SW480 (cell line): Measurements from ENCODE around the gene TMEM94.
"Not testable (repeated sequence)": the region's sequence is repeated elsewhere in the genome, so short reads cannot be mapped to it uniquely, and the experiment has no call there.

Source experiments
- DNase-seq: peaks from one replicate; pipeline ENCODE4 v3.0.0-alpha.2; 2016; ENCODE audit warnings: low spot score

The TMEM94 gene

DNA sequence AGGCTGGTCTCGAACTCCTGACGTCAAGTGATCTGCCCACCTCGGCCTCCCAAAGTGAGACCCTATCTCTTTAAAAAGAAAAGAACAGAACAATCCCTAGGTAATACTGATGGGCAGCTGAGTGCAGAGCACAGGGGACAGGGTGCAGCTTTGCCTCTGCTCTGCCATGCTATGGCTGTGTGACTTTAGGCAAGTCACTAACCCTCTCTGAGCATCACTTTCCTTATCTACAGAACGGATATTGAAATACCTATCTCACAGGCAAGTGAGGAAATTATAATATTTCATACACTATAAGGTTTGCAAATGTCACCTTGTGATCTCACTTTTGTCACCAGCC is 54.8 kb downstream of the TMEM94 start:
- no peak for DNase-seq

DNA sequence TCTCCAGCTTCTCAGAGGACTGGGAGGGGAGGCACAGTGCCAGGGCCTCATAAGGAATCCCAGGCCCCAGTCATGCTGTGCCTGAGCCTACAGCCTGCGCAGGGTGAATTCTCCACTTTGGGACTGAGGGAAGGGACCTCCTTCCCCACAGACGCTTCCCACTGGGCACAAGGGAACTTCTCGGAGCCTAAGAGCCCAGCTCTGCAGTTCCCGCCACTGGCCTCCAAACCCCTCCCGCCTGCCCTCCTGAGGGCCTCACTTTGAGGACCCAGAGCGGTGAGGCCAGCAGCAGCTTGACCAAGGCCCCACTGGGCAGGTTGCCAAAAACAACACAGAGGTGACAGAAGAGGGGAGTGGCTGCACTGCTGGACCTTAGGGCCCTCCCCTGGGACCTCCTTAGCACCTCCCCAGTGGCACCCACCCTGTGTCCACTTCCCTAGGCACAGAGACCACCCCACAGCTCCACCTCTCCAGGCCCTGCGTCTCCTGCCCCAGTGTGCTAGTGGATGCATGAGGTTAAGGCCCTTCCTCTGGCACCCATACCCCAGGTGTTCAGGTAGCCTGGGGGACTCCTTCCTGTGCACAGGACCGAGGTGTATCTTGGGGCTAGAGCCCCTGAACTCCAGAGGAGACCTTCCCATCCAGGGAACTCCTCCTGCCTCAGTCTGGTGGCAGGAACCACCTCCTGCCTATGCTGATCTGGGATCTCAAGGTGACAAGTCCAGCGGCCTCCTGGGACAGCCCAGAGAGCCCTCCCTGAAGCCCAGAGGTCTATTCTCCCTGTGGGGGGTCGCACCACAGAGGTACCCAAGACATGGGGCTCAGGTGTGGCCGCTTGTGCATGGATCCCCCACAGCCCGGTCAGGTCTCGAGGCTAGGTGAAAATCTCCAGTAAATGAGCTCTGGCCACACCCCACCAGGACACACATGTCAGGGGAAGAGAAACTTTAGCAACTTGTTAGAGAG is 55.5 kb downstream of the TMEM94 start:
- DNase-seq, result no peak

DNA sequence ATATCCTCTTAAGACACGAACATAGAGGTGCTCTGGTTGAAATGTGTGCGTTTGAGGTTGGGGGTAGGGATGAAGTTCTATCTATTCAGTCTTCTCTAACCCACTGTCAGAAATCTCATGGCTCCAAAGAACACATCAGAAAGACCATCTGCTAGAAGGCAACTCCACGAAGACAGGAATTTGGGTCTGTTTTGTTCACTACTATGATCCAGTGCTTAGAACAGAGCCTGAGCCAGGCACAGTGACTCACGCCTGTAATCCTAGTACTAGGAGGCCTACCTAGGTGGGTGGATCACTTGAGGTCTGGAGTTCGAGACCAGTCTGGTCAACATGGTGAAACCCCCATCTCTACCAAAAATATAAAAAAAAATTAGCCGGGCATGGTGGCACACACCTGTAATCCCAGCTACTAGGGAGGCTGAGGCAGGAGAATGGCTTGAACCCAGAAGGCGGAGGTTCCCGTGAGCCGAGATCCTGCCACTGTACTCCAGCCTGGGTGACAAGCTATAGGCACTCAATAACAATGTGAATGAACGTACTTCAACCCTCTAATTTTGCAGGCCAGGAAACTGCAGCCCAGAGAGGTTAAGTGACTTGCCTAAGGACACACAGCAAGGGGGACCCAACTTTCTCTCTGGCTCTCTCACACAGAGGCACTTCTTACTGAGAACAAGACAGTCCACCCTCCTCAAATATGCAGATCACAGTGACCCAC is 56.6 kb downstream of the TMEM94 start:
- no peak for DNase-seq

DNA sequence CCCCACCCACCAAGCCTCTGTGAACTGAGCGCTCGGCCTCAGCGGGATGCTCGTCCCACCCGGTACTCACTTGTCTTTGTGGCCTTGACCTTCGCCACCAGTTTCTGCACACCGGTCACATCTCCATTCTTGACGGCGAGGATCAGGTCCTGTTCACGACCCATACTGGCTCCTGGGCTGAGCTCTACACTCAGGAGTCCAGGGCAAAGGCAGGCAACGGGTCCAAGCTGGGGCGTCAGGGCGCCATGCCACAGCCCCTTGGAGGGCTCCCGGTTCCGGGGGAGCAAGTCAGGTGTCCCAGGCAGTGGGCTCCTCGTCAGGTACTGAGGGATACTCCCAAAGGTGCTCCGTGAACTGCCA is 57.2 kb downstream of the TMEM94 start:
- DNase-seq, result no peak

DNA sequence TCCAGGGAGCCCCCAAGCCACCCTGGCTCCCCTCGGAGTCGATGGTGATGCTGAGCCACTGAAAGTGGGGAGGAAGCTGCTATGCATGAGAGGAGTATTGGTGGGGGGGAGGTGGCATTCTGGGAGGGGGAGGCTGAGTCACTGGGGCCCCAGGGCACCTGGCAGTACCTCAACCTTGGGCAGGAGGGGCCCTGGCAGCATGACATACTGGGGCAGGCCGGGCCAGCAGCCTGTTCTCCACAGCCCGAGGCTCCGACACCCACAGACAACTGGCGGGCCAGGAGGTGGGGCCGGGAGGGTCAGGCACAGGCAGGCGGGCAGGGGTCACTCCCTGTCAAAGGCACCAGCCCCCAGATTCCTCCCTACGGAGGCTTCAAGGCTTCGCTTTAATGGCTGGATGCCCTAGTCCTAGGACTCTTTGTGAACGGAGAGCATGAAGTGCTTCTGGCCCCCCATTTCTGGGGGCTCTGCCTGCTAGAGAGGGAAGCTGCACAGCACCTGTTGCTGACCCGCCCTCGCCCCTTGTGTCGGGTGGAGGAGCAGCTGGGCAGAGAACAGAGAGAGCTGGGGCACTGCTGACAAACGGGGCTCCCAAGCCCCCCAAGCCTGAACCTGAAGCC is 58.0 kb downstream of the TMEM94 start:
- peak; percentile 18 for DNase-seq

DNA sequence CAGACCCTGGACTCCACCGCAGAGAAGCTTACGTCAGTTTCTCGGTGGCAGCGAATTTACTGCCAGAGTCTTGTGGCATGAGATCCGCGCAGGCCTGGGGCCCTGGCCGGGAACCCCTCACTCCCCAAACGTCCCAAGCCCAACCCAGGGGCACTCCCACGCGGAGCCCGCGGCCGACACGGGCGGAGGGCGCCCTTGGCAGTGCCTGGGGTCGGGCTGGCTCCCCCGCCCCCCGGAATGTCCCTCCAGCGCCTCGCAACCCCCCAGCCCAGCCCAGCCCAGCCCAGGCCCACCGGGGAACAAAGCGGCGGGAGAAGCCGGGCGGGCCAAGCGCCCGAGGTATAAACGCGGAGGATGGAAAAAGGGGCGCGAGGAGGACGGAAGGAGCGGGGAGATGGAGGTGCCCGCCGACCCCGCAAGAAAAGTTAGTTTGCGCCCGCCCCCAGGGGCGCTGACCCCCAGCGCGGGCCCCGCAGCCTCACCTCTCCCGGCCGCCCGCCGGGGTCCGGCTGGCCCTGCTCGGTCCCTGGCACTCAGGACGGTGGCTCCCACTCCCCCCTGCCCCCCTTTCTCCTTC is 58.6 kb downstream of the TMEM94 start:
- no peak for DNase-seq

DNA sequence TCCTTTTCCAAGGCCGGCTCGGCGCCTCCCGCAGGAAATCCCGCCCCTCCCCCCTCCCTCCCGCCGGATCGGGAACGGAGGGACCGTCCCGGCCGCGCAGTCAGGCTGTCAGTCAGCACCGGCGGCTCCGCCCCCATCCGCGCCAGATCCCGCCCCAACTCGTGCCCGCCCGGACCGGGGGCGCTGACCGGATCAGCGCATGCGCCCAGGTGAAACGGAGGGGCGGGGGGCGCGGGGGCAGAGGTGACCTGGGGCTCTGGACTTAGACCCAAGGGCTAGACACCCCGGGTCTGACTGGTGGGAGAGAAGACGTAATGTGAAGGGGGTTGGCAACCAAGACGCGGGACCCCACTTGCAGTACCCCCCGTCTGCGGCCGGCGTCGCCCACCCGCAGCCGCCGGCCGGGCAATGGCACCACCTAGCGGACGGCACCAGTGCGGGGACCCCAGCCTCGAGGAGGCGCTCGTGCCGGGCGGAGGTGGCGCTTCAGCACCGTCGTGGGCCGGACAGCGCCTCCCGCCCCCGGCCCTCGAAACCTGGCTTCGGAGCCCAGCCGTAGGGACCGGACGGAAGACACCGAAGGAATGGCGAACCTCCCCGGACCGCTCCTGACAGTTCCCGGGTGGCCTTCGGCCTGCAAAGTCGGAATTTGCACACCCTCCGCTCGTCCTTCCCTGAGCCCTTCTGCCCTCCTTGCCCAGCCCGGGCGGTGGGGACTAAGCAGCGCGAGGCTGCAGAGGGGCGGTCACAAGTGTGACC is 59.2 kb downstream of the TMEM94 start, which contains the start of gene CASKIN2:
Gene CASKIN2, minus strand, starts transcription at position 42 of the 759 bp plus-strand sequence. CDS start 1,733 bp downstream, outside the sequence.
- peak; percentile 87 for DNase-seq

DNA sequence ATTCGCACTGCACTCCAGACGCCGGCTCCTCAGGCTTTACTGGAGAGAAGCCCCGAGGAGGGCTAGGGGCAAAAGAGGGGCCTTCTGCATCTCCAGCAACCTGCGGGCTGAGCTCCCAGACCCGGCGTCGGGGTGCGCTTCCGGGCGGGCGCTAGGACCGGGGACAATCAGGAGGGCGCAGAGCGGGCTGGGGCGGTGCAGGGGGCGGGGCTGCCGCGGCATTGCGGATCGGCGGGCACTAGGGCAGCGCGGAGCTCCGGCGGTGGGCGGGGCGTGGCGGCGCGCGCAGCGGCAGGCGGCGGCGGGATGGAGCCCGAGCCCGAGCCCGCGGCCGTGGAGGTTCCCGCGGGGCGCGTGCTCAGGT is 59.8 kb downstream of the TMEM94 start, which contains the start of gene TSEN54:
Gene TSEN54, plus strand, starts transcription at position 274 of the 364 bp plus-strand sequence. Its CDS starts 33 bp downstream, at position 307.
- peak; percentile 88 for DNase-seq

DNA sequence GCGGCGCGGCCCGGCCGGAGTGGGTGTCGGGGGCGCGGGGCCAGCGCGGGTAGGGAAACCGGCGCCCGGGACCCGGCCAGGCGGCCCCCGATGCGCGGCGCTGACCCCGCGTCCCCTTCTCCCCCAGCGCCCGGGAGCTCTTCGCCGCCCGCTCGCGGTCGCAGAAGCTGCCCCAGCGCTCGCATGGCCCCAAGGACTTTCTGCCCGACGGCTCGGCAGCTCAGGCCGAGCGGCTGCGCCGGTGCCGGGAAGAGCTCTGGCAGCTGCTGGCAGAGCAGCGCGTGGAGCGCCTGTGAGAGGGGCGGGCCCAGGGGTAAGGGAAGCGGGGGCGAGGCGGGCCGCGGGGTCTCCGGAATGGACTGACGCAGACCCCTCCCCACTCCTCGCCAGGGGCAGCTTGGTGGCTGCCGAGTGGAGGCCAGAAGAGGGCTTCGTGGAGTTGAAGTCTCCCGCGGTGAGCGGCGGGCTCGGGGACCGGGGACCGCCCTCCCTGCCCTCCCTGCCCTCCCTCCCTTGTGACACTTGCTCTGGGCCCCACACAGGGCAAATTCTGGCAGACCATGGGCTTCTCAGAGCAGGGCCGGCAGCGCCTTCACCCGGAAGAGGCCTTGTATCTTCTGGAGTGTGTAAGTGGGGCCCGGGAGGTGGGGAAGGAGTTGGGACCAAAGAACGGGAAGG is 60.3 kb downstream of the TMEM94 start:
- DNase-seq, result peak; percentile 41

DNA sequence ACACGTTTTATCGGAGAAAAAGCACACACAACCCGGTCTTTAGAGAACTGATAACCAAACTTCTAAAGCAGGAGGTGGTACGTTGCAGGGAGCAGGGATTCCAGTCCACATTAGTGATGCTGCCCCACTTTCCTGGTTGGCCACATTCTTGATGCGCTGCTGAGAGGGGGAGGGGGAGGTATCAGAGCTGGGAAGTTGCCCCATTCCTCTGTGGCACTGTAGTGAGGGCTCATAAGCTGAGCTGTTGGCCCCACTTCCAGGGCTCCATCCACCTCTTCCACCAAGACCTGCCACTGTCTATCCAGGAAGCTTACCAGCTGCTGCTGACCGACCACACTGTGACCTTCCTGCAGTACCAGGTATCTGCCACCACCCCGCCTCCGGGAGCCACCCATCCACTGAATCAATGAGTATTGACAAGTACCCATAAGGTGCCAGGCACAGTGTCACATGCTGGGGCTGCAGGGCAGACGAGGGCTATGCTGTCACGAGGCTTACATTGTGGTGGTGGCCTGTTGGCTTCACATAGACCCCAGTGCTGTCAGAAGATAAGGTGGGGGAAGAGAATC is 60.9 kb downstream of the TMEM94 start:
- DNase-seq, result peak; percentile 44

DNA sequence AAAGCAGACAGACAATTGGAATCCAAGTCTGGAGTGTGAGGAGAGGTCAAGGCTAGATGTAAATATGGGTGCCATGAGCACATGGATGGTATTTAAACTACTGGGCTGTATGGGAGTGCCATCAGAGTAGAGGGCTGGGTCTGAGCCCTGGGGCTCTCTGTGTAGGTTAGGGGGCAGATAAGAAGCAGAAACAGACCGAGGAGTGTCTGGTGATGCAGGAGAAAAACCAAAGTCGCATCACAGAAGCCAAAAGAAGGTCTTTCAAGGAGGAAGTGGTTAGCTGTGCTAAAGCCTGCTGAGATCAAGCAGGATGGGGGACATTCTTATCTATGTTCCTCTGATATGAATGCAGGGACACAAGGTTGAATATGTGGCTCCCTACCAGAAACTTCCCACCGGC is 61.8 kb downstream of the TMEM94 start:
- DNase-seq, result no peak

DNA sequence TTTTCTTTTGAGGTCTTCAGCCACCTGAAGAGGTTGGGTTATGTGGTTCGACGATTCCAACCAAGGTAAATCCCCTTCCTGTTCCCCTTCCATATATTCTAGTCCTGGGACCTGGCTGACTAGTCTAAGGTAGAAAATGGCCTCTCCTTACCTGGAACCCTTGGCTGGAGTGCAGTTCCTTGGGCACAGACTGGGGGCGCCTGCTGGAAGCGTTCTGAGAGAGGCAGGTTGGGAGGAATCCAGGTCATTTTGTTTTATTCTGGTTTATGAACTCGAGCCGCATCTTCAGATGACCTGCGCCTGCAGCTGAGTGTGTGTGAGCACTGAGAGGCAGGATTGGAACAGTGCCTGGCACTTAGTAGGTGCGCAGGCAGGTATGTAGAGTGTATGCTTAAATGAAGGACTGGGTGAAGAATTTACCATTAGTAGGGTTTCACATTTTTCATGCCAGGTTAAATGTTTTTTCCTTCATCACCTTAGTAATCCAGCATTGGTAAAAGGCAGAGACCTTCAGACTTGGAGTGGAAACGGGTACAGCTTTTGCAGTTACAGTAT is 62.6 kb downstream of the TMEM94 start:
- DNase-seq, result no peak

DNA sequence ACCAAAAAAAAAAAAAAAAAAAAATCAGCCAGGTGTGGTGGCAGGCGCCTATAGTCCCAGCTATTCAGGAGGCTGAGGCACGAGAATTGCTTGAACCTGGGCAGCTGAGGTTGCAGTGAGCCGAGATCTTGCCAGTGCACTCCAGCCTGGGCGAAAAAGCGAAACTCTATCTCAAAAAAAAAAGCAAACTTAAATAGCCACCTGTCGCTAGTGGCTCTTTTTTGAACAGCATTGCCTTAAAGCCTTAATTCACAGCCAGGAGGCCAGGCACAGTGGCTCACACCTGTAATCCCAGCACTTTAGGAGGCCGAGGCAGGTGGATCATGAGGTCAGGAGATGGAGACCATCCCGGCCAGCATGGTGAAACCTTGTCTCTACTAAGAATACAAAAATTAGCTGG is 64.0 kb downstream of the TMEM94 start:
- DNase-seq, result not testable (repeated sequence)

DNA sequence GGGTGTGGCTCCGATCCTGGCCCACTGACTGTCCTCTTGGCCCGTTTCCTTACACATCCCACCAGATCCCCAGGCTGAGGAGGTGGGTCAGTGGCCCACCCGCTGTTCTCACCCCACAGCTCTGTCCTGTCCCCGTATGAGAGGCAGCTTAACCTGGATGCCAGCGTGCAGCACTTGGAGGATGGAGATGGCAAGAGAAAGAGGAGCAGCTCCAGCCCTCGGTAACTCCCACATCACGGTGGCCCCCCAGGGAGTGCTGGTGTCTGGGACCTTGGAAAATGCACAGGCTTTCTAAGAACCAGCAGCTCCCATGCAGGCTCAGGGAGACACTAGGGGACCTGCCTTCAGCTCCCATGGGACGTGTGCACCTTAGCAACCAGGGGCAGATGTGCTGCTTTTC is 64.9 kb downstream of the TMEM94 start:
- DNase-seq, result no peak

DNA sequence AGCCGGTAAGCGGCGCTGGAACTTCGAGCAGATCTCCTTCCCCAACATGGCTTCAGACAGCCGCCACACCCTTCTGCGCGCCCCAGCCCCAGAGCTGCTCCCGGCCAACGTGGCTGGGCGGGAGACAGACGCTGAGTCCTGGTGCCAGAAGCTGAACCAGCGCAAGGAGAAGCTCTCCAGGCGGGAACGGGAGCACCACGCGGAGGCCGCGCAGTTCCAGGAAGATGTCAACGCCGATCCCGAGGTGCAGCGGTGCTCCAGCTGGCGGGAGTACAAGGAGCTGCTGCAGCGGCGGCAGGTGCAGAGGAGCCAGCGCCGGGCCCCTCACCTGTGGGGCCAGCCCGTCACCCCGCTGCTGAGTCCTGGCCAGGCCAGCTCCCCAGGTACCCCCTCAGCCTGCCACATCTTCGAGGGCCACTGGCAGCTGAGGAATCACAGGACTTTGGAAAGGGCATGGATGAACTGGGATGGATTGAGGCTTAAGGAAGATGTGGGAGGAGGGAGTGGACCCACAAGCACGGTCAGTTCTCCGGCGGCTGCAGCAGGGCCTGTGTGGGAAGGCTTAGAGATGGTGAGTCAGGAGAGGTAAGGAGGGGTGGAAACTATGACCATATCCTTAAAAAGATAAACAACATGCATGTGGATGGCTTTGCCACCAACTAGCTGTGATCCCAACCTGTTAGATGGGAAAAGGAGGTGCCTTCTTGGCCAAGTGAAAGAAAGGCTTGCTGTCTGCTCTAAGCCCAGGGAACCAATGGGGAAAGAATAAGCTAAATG is 65.7 kb downstream of the TMEM94 start:
- DNase-seq, result no peak

DNA sequence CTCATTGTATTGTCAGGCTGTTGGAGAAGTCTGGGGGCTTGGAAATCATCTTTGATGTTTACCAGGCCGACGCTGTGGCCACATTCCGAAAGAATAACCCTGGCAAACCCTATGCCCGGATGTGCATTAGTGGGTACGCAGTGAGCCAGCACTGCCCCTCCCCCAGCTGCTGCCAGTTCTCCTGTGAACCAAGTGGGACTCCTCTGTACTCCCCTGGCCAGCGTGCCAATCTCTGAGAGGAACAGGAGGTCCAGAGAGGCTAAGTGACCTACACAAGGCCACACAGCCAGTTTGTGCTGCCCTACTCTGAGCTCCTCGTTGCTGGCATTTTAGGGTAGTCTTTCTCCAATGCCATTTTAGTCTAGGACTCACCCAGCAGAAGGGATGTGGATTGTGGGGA is 67.2 kb downstream of the TMEM94 start:
- no peak for DNase-seq

DNA sequence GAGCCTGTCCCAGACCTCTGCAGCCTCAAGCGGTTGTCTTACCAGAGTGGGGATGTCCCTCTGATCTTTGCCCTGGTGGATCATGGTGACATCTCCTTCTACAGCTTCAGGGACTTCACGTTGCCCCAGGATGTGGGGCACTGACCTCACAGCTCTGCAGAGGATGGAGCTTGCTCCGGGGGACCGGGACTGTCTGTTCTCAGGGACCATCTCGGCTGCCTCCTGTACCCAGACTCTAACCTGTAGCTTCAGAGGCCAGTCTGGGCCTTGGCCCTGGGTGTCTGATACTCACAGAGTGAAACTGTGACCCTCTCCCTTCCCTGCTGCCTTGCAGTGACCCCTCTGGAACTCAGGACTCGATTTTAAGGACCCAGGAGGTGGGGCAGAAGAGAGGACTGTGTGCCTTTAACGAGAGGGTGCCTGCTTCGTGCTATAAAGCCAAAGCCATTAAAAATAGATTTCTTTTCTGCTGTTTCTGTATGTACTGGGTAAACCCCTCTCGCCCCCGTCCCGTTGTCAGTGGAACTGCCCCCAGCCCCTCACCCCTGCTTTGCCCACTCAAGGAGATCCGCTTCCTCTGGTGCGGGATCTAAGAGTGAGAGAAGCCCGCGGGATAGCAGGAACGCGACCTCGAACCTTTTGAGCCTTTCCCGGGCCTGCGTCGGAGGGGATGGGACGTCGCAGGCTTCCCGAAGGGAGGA is 68.0 kb downstream of the TMEM94 start:
- no peak for DNase-seq

DNA sequence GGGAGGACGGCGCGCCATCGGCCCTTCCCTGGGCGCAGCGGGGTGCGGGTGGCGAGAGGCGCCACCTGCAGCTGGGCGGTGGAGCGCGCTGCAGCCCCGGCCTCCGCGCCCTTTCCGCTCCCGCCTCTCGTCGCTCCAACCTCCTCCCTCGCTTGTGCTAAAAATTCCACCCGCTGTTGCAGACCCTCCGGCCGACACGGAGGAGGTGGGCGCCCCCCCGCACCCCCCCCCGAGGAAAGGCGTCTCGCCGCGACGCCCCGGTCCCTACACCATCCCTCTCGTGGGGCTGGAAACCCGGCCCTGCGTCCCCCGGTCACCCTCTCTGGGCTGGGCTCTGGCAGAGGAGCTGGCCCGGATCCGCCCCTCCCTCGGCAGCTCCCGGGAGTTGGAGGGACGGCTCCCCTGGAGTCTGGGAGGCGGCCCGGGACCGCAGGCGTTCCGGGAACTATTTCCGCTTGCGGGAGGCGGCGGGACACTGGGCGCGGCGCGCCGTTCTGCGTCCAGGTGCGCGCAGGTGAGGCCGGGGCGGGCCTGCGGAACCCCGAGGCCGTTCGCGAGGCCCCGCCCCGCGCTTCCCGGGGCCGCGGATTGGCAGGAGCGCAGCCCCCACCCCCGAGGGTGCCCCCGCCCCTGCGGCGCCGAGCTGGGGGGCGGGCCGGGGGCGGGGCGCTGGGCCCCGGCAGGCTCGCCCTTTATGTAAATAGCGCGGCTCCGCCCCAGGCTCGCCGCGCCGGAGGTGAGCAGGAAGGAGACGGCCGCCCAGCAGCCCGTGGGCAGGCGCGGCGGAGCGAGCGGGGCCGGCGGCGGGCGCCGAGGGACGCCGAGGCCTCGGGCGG is 68.8 kb downstream of the TMEM94 start, which contains the start of gene LLGL2:
Gene LLGL2, plus strand, starts transcription at position 728 of the 836 bp plus-strand sequence. CDS start 17,730 bp downstream, outside the sequence.
- peak; percentile 90 for DNase-seq
